Neuronal stem cell (in vitro differentiated cells): Measurements from ENCODE around the gene ZNF385B.

Source experiments
- DNase-seq: peaks from one replicate; pipeline ENCODE4 v3.0.0-alpha.2; 2013; ENCODE audit warnings: low spot score
- H2AFZ ChIP-seq: one replicate; pipeline ENCODE4 v1.6.1; 2013; ENCODE audit warnings: mild to moderate bottlenecking, low read length, inconsistent platforms
- H2AK5ac ChIP-seq: 2 replicates; pipeline ENCODE4 v1.6.1; 2013; ENCODE audit warnings: low read depth, mild to moderate bottlenecking, inconsistent platforms, low read length, moderate library complexity, mixed read lengths
- H2BK120ac ChIP-seq: 2 replicates; pipeline ENCODE4 v1.6.1; 2013; ENCODE audit warnings: low read depth, mild to moderate bottlenecking, inconsistent platforms, low read length, moderate library complexity, mixed read lengths
- H2BK12ac ChIP-seq: one replicate; pipeline ENCODE4 v1.6.1; 2013; ENCODE audit warnings: low read length, inconsistent platforms
- H2BK15ac ChIP-seq: 2 replicates; pipeline ENCODE4 v1.6.1; 2013; ENCODE audit warnings: mild to moderate bottlenecking, low read length, inconsistent platforms, mixed read lengths
- H2BK5ac ChIP-seq: one replicate; pipeline ENCODE4 v1.6.1; 2013; ENCODE audit warnings: inconsistent platforms, mild to moderate bottlenecking, low read length, moderate library complexity
- H3K14ac ChIP-seq: one replicate; pipeline ENCODE4 v1.6.1; 2013; ENCODE audit warnings: low read length, inconsistent platforms
- H3K18ac ChIP-seq: 2 replicates; pipeline ENCODE4 v1.6.1; 2013; ENCODE audit warnings: low read length, inconsistent platforms
- H3K23ac ChIP-seq: 2 replicates; pipeline ENCODE4 v1.6.1; 2013; ENCODE audit warnings: low read depth, mild to moderate bottlenecking, mixed read lengths, low read length, inconsistent platforms; ENCODE audit not compliant: poor library complexity
- H3K27ac ChIP-seq: replicated peaks from 3 replicates; pipeline ENCODE4 v1.5.1; 2013; ENCODE audit warnings: low read length, inconsistent platforms
- H3K27me3 ChIP-seq, 3 experiments: 2 replicates each; pipeline ENCODE4 v1.6.1; 2013; ENCODE audit warnings: low read length in 3 of 3, mild to moderate bottlenecking in 2 of 3, inconsistent platforms in 1 of 3, low read depth in 1 of 3, mixed read lengths in 1 of 3, moderate library complexity in 1 of 3; ENCODE audit not compliant: control insufficient read depth in 3 of 3, insufficient read depth in 3 of 3
- H3K36me3 ChIP-seq, 2 donors: replicated peaks in 1 of 2; 2 replicates each; pipeline ENCODE4 v1.6.1; 2013; ENCODE audit warnings: low read length in 2 of 2; ENCODE audit not compliant: control insufficient read depth in 2 of 2, insufficient read depth in 2 of 2
- H3K4ac ChIP-seq: 2 replicates; pipeline ENCODE4 v1.6.1; 2013; ENCODE audit warnings: inconsistent platforms, mild to moderate bottlenecking, low read length, moderate library complexity
- H3K4me1 ChIP-seq, 2 donors: 1 replicate in 1 of 2; 2 replicates in 1 of 2; pipeline ENCODE4 v1.6.1; 2013; ENCODE audit warnings: low read length in 2 of 2, low read depth in 1 of 2; ENCODE audit not compliant: control insufficient read depth in 2 of 2, insufficient read depth in 1 of 2
- H3K4me2 ChIP-seq: one replicate; pipeline ENCODE4 v1.6.1; 2013; ENCODE audit warnings: mild to moderate bottlenecking, low read length, inconsistent platforms; ENCODE audit not compliant: insufficient read depth, poor library complexity, severe bottlenecking
- H3K4me3 ChIP-seq, 2 donors: 2 replicates each; pipeline ENCODE4 v1.5.1; 2013; ENCODE audit warnings: low read length in 2 of 2, mild to moderate bottlenecking in 2 of 2, inconsistent platforms in 1 of 2, moderate library complexity in 1 of 2
- H3K79me1 ChIP-seq: one replicate; pipeline ENCODE4 v1.6.1; 2013; ENCODE audit warnings: low read depth, mild to moderate bottlenecking, inconsistent platforms, low read length, moderate library complexity
- H3K9ac ChIP-seq: one replicate; pipeline ENCODE4 v1.6.1; 2013; ENCODE audit warnings: mild to moderate bottlenecking, low read depth, low read length, inconsistent platforms; ENCODE audit not compliant: poor library complexity
- H3K9me3 ChIP-seq, 2 donors: replicated peaks in 1 of 2; 2 replicates each; pipeline versions ENCODE3 to v1.6.1; 2013; ENCODE audit warnings: low read length in 2 of 2, mild to moderate bottlenecking in 2 of 2, inconsistent platforms in 1 of 2, low read depth in 1 of 2, mixed read lengths in 1 of 2, moderate library complexity in 1 of 2; ENCODE audit not compliant: control insufficient read depth in 2 of 2, insufficient read depth in 1 of 2
- H4K8ac ChIP-seq: one replicate; pipeline ENCODE4 v1.6.1; 2013; ENCODE audit warnings: low read depth, mild to moderate bottlenecking, inconsistent platforms, low read length, moderate library complexity
- H4K91ac ChIP-seq: one replicate; pipeline ENCODE4 v1.6.1; 2013; ENCODE audit warnings: low read length, low read depth, mild to moderate bottlenecking, inconsistent platforms; ENCODE audit not compliant: poor library complexity
- WGBS, 2 donors: extraction: QIAGEN DNeasy Blood & Tissue Kit; methylation state at CpG; one replicate each; pipeline ENCODE4 v1.1.7; 2013; ENCODE audit warnings: missing lambda C conversion rate in 2 of 2, mixed read lengths in 1 of 2; ENCODE audit not compliant: insufficient read length in 2 of 2, insufficient replicate concordance in 1 of 2; ENCODE audit errors: extremely low coverage in 2 of 2; 5-methylcytosine and 5-hydroxymethylcytosine counted together

Gene ZNF385B

GRCh38 chr2:179511105-179511789 is 350.2 kb downstream of the ZNF385B start:
- Histone ChIP-seq H3K14ac (no peak overlapping the region), H3K27ac (no peak overlapping the region), H3K79me1 (no peaks in the 10 kb centered on the region), H3K4me3 (no peak overlapping the region), H2AFZ (no peak overlapping the region), H3K36me3 (peaks cover 0 to 4% of the 10 kb centered on the region in 2 donors), H3K4ac (no peak overlapping the region), H3K23ac (no peak overlapping the region), H2AK5ac (no peak overlapping the region), H2BK120ac (no peak overlapping the region), H2BK15ac (no peak overlapping the region), H3K9ac (no peak overlapping the region), H4K8ac (no peak overlapping the region), H4K91ac (no peak overlapping the region), H3K4me1 (no peaks in the 10 kb centered on the region), H3K4me2 (no peak overlapping the region), H3K18ac (no peak overlapping the region), H3K27me3 (no peaks in the 10 kb centered on the region), H2BK5ac (no peak overlapping the region), H3K9me3 (peaks cover 0 to 2% of the 10 kb centered on the region in 2 donors), H2BK12ac (no peak overlapping the region)
- DNase-seq, result no peak
- no CpG with 5 or more reads among the region's 4 CpGs for WGBS, 2 donors

GRCh38 chr2:179495315-179495714 is 366.1 kb downstream of the ZNF385B start:
- H3K9ac ChIP-seq, result no peak overlapping the region
- H3K27ac ChIP-seq, result no peak overlapping the region
- H3K9me3 ChIP-seq, result no peaks in the 10 kb centered on the region
- no peak overlapping the region for H2BK12ac ChIP-seq
- no peak for DNase-seq
- no peaks in the 10 kb centered on the region for H3K27me3 ChIP-seq
- H3K4me1 ChIP-seq, result no peaks in the 10 kb centered on the region
- no peaks in the 10 kb centered on the region for H3K36me3 ChIP-seq
- no peak overlapping the region for H2BK120ac ChIP-seq
- no peak overlapping the region for H3K23ac ChIP-seq
- H3K79me1 ChIP-seq, result peaks cover 2% of the 10 kb centered on the region
- no peak overlapping the region for H2BK5ac ChIP-seq
- WGBS, 2 donors, result no CpG with 5 or more reads among the region's 4 CpGs
- no peak overlapping the region for H2AK5ac ChIP-seq
- no peak overlapping the region for H3K14ac ChIP-seq
- no peak overlapping the region for H3K4me3 ChIP-seq
- no peak overlapping the region for H2BK15ac ChIP-seq
- no peak overlapping the region for H2AFZ ChIP-seq
- no peak overlapping the region for H4K8ac ChIP-seq
- H3K4ac ChIP-seq, result no peak overlapping the region
- H3K18ac ChIP-seq, result no peak overlapping the region
- no peak overlapping the region for H3K4me2 ChIP-seq
- no peak overlapping the region for H4K91ac ChIP-seq

GRCh38 chr2:179488563-179488962 is 372.8 kb downstream of the ZNF385B start:
- Histone ChIP-seq H3K27ac (no peak overlapping the region), H3K4me1 (peaks cover 0 to 5% of the 10 kb centered on the region in 2 donors), H2AK5ac (no peak overlapping the region), H2BK12ac (no peak overlapping the region), H3K79me1 (no peaks in the 10 kb centered on the region), H3K4me2 (no peak overlapping the region), H3K9me3 (no peaks in the 10 kb centered on the region), H3K36me3 (peaks cover 0 to 2% of the 10 kb centered on the region in 2 donors), H3K4me3 (no peak overlapping the region), H3K9ac (no peak overlapping the region), H4K91ac (no peak overlapping the region), H2BK120ac (no peak overlapping the region), H4K8ac (no peak overlapping the region), H2BK5ac (no peak overlapping the region), H3K4ac (no peak overlapping the region), H2BK15ac (no peak overlapping the region), H3K18ac (no peak overlapping the region), H3K27me3 (no peaks in the 10 kb centered on the region), H3K23ac (no peak overlapping the region), H3K14ac (no peak overlapping the region), H2AFZ (no peak overlapping the region)
- DNase-seq, result no peak
- WGBS, 2 donors, result no CpG with 5 or more reads among the region's 2 CpGs

GRCh38 chr2:179487010-179487731 is 374.2 kb downstream of the ZNF385B start:
- no peak overlapping the region for H3K14ac ChIP-seq
- H3K4me3 ChIP-seq, result no peak overlapping the region
- no peak for DNase-seq
- H2AFZ ChIP-seq, result no peak overlapping the region
- H2BK5ac ChIP-seq, result no peak overlapping the region
- H2BK15ac ChIP-seq, result no peak overlapping the region
- no peaks in the 10 kb centered on the region for H3K9me3 ChIP-seq
- H2BK12ac ChIP-seq, result no peak overlapping the region
- peaks cover 0 to 2% of the 10 kb centered on the region in 2 donors for H3K36me3 ChIP-seq
- no peak overlapping the region for H3K9ac ChIP-seq
- H3K27me3 ChIP-seq, result no peaks in the 10 kb centered on the region
- no peak overlapping the region for H2BK120ac ChIP-seq
- no peak overlapping the region for H3K23ac ChIP-seq
- H4K8ac ChIP-seq, result no peak overlapping the region
- WGBS, 2 donors, result no CpG with 5 or more reads among the region's 5 CpGs
- no peak overlapping the region for H3K4me2 ChIP-seq
- H2AK5ac ChIP-seq, result no peak overlapping the region
- H3K18ac ChIP-seq, result no peak overlapping the region
- no peak overlapping the region for H3K27ac ChIP-seq
- no peak overlapping the region for H4K91ac ChIP-seq
- no peaks in the 10 kb centered on the region for H3K79me1 ChIP-seq
- peaks cover 0 to 5% of the 10 kb centered on the region in 2 donors for H3K4me1 ChIP-seq
- no peak overlapping the region for H3K4ac ChIP-seq
